KMS-11 (cell line): ENCODE data around the gene HOXC4.

Experiments
- H2AFZ ChIP-seq: fragments of 200-600 bp; sonication (generic); 2 replicates; pipeline ENCODE4 v1.6.1; 2016; ENCODE audit warnings: antibody characterized with exemption, mixed run types, low read depth
- H3K27ac ChIP-seq: fragments of 200-600 bp; sonication (generic); 2 replicates; pipeline ENCODE4 v1.6.1; 2016; ENCODE audit warnings: mild to moderate bottlenecking, mixed run types
- H3K27me3 ChIP-seq: fragments of 200-600 bp; sonication (generic); 2 replicates; pipeline ENCODE4 v1.6.1; 2017; ENCODE audit warnings: mild to moderate bottlenecking, low read depth, mixed run types, moderate library complexity; ENCODE audit not compliant: insufficient read depth
- H3K36me3 ChIP-seq: fragments of 200-600 bp; sonication (generic); 2 replicates; pipeline ENCODE4 v1.6.1; 2017; ENCODE audit warnings: mild to moderate bottlenecking, mixed run types; ENCODE audit not compliant: insufficient read depth
- H3K4me1 ChIP-seq: fragments of 200-600 bp; sonication (generic); 2 replicates; pipeline ENCODE4 v1.6.1; 2016; ENCODE audit warnings: mild to moderate bottlenecking, low read depth, mixed run types; ENCODE audit not compliant: poor library complexity, severe bottlenecking
- H3K4me2 ChIP-seq: fragments of 200-600 bp; sonication (generic); 2 replicates; pipeline ENCODE4 v1.7.0; 2016; ENCODE audit warnings: mild to moderate bottlenecking, mixed run types
- H3K4me3 ChIP-seq: fragments of 200-600 bp; sonication (generic); IDR thresholded peaks from 2 replicates; pipeline ENCODE4 v1.6.1; 2017; ENCODE audit warnings: low read depth, low read length, mixed read lengths; ENCODE audit not compliant: insufficient read depth
- H3K79me2 ChIP-seq: fragments of 200-600 bp; sonication (generic); 2 replicates; pipeline ENCODE4 v1.6.1; 2016; ENCODE audit warnings: low read depth, mixed run types; ENCODE audit not compliant: insufficient read depth
- H3K9ac ChIP-seq: fragments of 200-600 bp; sonication (generic); 2 replicates; pipeline ENCODE4 v1.6.1; 2016; ENCODE audit warnings: mild to moderate bottlenecking, mixed run types
- H4K20me1 ChIP-seq: fragments of 200-600 bp; sonication (generic); 2 replicates; pipeline ENCODE4 v1.6.1; 2016; ENCODE audit warnings: mild to moderate bottlenecking, mixed run types; ENCODE audit not compliant: insufficient read depth
- TF ChIP-seq, protein P1 (sequence below): fragments of 200-600 bp; sonication (generic); conservative IDR thresholded peaks from 2 replicates; pipeline ENCODE4 v1.6.1; 2017; ENCODE audit warnings: low read depth, mild to moderate bottlenecking, antibody characterized with exemption, low read length, moderate library complexity, mixed read lengths

HOXC4 gene

DNA sequence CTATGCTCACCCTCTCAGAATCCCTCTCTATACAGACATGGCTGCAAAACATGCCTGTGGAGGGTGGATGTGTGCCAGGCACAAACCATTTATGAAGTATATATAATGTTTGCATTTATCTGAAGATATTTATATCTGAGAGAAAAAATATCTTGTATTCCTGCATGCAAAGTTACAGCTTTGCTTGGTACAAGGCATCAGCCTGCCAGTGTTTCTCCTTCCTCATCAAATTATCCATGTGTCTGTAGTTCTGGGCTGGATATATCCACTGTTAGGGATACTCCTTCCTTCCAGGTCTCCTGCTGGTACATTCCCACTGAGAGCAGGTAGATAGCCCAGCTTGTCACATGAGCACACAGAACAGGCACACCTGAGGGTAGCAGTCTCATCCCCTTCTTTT, 12.0 kb downstream of the HOXC4 start:
- Histone ChIP-seq H3K9ac (no peak overlapping the region), H3K4me1 (no peaks in the 10 kb centered on the region), H4K20me1 (no peaks in the 10 kb centered on the region), H3K27me3 (peaks cover 38% of the 10 kb centered on the region), H3K27ac (no peak overlapping the region), H3K4me2 (no peak overlapping the region), H3K79me2 (no peaks in the 10 kb centered on the region), H3K36me3 (no peaks in the 10 kb centered on the region), H3K4me3 (no peak overlapping the region), H2AFZ (no peak overlapping the region)
- TF ChIP-seq, protein P1, sequence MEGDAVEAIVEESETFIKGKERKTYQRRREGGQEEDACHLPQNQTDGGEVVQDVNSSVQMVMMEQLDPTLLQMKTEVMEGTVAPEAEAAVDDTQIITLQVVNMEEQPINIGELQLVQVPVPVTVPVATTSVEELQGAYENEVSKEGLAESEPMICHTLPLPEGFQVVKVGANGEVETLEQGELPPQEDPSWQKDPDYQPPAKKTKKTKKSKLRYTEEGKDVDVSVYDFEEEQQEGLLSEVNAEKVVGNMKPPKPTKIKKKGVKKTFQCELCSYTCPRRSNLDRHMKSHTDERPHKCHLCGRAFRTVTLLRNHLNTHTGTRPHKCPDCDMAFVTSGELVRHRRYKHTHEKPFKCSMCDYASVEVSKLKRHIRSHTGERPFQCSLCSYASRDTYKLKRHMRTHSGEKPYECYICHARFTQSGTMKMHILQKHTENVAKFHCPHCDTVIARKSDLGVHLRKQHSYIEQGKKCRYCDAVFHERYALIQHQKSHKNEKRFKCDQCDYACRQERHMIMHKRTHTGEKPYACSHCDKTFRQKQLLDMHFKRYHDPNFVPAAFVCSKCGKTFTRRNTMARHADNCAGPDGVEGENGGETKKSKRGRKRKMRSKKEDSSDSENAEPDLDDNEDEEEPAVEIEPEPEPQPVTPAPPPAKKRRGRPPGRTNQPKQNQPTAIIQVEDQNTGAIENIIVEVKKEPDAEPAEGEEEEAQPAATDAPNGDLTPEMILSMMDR = no peak

- no peaks in the 10 kb centered on the region for H4K20me1 ChIP-seq
- H3K4me2 ChIP-seq = no peak overlapping the region
- H3K79me2 ChIP-seq = no peaks in the 10 kb centered on the region
- TF ChIP-seq, protein P1 = no peak
- H3K9ac ChIP-seq = no peak overlapping the region
- H3K27me3 ChIP-seq = peaks cover 31% of the 10 kb centered on the region; the same call in 1 of the 2 replicates
- no peak overlapping the region for H3K27ac ChIP-seq
- no peak overlapping the region for H3K4me3 ChIP-seq
- no peaks in the 10 kb centered on the region for H3K4me1 ChIP-seq
- no peak overlapping the region for H2AFZ ChIP-seq
- H3K36me3 ChIP-seq = no peaks in the 10 kb centered on the region
These were observed 12.8 kb downstream of the HOXC4 start for GRCh38 chr12:54066408-54066807.

- Histone ChIP-seq H3K79me2 (no peaks in the 10 kb centered on the region), H3K27ac (no peak overlapping the region)
- TF ChIP-seq, protein P1 = no peak
These were observed 14.9 kb downstream of the HOXC4 start for GRCh38 chr12:54068418-54069070.

DNA sequence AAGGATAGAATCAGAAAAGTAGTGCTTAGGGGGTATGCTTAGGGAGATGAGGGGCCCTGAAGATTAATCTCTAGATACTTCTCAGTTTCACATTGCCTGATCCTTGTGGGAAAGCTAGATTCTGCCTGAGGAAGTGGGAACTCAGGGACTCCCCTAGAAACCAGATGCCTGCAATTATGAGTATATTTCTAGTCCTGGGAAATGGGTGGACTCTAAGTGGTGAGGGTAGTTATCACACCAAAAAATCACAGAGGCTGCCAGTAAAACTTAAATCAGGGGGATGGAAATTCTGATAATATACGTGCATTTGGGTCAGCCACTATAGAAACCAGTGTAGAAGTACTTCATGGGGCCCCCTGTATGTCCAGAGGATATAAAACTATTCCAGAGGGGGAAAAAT, 18.3 kb downstream of the HOXC4 start:
- Histone ChIP-seq H4K20me1 (no peaks in the 10 kb centered on the region), H2AFZ (no peak overlapping the region), H3K4me2 (no peak overlapping the region), H3K79me2 (no peaks in the 10 kb centered on the region), H3K9ac (no peak overlapping the region), H3K27me3 (peaks cover 11% of the 10 kb centered on the region; the same call in 1 of the 2 replicates), H3K36me3 (no peaks in the 10 kb centered on the region), H3K27ac (no peak overlapping the region), H3K4me3 (no peak overlapping the region), H3K4me1 (no peaks in the 10 kb centered on the region)
- TF ChIP-seq, protein P1 = no peak

More at GRCh38 chr12:54068418-54069070, 14.9 kb downstream of the HOXC4 start:
- Histone ChIP-seq H3K4me2 (no peak overlapping the region), H4K20me1 (no peaks in the 10 kb centered on the region), H3K4me3 (no peak overlapping the region), H3K4me1 (no peaks in the 10 kb centered on the region), H3K9ac (no peak overlapping the region), H3K27me3 (peaks cover 15% of the 10 kb centered on the region; the same call in 1 of the 2 replicates), H2AFZ (no peak overlapping the region), H3K36me3 (no peaks in the 10 kb centered on the region)
